Astrocyte of the cerebellum (primary cell): Measurements from ENCODE around the gene HMGB1.

Experiments
- DNase-seq: peaks from one replicate; pipeline ENCODE4 v3.0.0-alpha.2; 2011; ENCODE audit warnings: low read depth
- H3K4me3 ChIP-seq: 2 replicates; pipeline ENCODE4 v1.5.1; 2011; ENCODE audit warnings: mild to moderate bottlenecking, low read depth, low read length, moderate library complexity
- in situ Hi-C: cut with HindIII; loops from 2 replicates; pipeline ENCODE4 v1.10.0; 2017; ENCODE audit warnings: low sequenced_read_pairs
- TF ChIP-seq, protein P1 (sequence below): IDR thresholded peaks from 2 replicates; pipeline ENCODE4 v1.5.1; 2012; ENCODE audit warnings: low read length, low read depth, moderate library complexity, mild to moderate bottlenecking; ENCODE audit errors: missing control alignments

The HMGB1 gene

GRCh38 chr13:30437177-30437576 is 28.6 kb downstream of the HMGB1 start:
- in situ Hi-C loops = no loop called here
- H3K4me3 ChIP-seq = no peak overlapping the region
- no peak for DNase-seq
- TF ChIP-seq, protein P1, sequence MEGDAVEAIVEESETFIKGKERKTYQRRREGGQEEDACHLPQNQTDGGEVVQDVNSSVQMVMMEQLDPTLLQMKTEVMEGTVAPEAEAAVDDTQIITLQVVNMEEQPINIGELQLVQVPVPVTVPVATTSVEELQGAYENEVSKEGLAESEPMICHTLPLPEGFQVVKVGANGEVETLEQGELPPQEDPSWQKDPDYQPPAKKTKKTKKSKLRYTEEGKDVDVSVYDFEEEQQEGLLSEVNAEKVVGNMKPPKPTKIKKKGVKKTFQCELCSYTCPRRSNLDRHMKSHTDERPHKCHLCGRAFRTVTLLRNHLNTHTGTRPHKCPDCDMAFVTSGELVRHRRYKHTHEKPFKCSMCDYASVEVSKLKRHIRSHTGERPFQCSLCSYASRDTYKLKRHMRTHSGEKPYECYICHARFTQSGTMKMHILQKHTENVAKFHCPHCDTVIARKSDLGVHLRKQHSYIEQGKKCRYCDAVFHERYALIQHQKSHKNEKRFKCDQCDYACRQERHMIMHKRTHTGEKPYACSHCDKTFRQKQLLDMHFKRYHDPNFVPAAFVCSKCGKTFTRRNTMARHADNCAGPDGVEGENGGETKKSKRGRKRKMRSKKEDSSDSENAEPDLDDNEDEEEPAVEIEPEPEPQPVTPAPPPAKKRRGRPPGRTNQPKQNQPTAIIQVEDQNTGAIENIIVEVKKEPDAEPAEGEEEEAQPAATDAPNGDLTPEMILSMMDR = no peak

GRCh38 chr13:30435911-30436451 is 29.8 kb downstream of the HMGB1 start:
- in situ Hi-C loops = no loop called here
- no peak overlapping the region for H3K4me3 ChIP-seq
- TF ChIP-seq, protein P1 = no peak
- DNase-seq = no peak

DNA sequence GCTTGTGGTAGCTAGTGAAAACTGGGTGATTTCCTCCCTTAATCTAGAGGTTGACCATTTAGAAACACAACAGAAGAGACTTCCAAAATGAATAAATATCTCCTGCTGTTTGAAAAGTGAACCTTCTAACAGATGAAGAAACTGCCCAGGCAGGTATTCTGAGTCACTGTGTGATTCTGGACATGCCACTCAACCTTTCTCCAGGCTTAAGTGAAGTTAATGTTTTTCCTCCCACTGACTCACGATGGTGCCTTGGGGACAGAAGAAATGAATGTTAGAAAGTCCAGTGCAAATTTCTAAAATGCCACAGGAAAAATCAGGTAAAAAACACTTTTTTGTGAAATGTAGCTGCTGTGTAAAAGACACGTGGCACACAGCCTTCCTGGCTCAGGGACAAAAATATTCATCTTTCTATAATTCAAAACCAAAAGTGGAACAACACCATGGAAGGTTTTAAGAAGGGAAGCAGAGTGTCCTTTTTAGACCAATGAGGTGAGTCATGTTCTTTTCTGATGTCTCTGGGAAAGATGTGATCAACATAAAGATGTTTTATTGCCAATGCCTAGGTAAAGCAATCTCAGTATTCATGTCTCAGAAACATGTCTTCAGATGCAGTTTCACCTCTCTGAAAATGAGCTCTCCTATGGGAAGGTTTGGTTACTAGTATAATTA is 34.3 kb downstream of the HMGB1 start:
- in situ Hi-C loops = no loop called here
- TF ChIP-seq, protein P1 = no peak
- no peak overlapping the region for H3K4me3 ChIP-seq
- no peak for DNase-seq

GRCh38 chr13:30429721-30430694 is 35.7 kb downstream of the HMGB1 start:
- in situ Hi-C loops = no loop called here
- TF ChIP-seq, protein P1 = no peak
- peak; percentile 79 for DNase-seq
- H3K4me3 ChIP-seq = no peak overlapping the region

GRCh38 chr13:30429235-30429634 is 36.5 kb downstream of the HMGB1 start:
- in situ Hi-C loops = no loop called here
- TF ChIP-seq, protein P1 = no peak
- DNase-seq = no peak
- H3K4me3 ChIP-seq = no peak overlapping the region

GRCh38 chr13:30423891-30424290 is 41.8 kb downstream of the HMGB1 start:
- DNase-seq = no peak
- in situ Hi-C loops = no loop called here
- no peak overlapping the region for H3K4me3 ChIP-seq
- TF ChIP-seq, protein P1 = no peak
